Kidney capillary endothelial cell (primary cell): ENCODE measurements around the gene NDE1.
"Not testable (repeated sequence)": the region's sequence is repeated elsewhere in the genome, so short reads cannot be mapped to it uniquely, and the experiment has no call there.

Experiments used
- DNase-seq: peaks from one replicate; pipeline ENCODE4 v3.0.0-alpha.2; 2018; ENCODE audit warnings: low spot score

The NDE1 gene

DNA sequence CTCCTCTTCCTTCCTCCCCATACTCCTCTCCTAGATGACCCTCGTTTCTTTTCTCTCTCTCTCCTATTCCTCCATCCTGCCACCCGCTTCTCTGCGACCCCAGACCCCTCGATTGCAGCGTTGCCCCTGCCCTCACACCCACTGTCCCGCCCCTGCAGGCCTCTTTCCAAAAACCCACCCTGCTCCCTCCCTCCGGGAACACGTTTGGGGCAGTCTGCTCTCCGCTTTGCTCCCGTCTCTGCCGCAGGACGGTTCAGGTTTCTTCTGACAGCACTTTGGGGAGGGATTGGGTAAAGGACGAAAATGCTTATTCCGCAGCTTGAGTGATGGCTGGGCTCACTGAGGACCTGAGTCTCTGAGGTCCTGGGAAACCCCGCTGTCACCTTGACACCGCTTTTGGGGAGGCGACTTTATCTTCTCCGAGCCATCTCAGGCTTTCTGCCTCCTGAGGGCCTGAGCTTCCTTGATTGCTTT is 690 bp downstream of the NDE1 start:
- no peak for DNase-seq

DNA sequence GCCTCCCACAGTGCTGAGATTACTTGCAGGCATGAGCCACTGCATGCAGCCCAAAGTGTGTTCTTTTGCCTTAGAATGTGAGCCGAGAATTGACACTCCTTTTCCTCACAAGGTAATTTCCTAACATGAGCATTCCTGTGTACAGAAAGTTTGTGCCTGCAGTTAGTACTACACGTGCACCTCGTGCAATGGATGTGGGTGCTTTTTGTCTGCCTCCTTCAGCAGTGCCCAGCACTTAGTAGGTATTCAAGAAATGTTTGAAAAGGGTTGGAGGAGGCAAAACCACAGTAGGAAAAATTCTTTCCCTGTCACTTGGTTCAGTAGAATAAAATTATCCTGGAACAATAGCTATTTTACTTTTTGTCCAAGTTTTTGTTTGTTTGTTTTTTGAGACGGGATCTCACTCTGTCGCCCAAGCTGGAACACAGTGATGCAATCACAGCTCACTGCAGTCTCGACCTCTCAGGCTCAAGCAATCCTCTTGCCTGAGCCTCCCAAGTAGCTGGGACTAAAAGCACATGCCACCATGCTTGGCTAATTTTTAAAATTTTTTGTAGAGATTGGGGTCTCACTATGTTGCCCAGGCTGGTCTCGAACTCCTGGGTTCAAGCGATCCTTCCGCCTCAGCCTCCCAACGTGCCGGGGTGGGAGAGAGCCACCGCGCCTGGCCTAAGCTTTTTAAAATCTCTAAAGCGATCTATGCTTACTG is 2.4 kb downstream of the NDE1 start:
- no peak for DNase-seq

GRCh38 chr16:15653227-15653626 is 3.2 kb downstream of the NDE1 start:
- DNase-seq, result no peak

DNA sequence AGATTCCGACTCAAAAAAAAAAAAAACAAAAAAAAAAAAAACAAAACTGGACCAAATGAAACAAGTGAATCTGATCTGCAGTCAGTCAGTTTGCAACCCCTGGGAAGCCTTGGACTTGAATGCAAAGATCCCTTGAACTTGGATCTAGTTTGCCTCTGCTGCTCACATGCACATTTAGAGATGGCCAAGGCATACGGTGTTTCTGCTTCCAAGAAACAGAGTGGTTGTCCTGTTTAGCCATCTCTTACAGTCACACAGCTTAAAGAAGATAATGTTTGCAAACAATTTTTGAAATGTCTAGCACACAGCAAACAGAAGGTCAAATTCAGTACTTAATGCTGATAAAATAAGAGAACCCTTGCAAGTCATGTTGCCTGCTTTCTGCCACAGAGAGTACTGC is 4.5 kb downstream of the NDE1 start:
- no peak for DNase-seq

DNA sequence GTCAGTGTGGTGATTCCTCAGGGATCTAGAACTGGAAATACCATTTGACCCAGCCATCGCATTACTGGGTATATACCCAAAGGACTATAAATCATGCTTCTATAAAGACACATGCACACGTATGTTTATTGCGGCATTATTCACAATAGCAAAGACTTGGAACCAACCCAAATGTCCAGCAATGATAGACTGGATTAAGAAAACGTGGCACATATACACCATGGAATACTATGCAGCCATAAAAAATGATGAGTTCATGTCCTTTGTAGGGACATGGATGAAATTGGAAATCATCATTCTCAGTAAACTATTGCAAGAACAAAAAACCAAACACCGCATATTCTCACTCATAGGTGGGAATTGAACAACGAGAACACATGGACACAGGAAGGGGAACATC is 5.5 kb downstream of the NDE1 start:
- not testable (repeated sequence) for DNase-seq

DNA sequence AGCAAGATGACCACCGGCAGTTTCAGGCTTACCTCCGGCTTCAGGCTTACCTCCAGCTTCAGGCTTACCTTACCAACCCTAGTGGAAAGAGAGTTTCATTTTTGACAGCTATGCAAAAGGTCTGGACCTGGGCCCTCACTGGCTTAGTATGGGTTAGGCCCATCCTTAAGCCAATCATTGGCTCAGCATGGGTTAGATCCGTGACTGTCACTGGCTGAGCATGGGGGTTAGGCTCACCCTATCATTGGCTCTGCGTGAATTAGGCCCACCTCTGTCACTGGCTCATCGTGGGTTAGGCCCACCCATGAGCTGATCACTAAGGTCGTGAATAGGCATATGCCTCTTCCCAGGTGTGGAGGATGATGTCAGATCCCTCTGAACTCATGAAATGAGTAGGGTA is 8.1 kb downstream of the NDE1 start:
- DNase-seq, result no peak

DNA sequence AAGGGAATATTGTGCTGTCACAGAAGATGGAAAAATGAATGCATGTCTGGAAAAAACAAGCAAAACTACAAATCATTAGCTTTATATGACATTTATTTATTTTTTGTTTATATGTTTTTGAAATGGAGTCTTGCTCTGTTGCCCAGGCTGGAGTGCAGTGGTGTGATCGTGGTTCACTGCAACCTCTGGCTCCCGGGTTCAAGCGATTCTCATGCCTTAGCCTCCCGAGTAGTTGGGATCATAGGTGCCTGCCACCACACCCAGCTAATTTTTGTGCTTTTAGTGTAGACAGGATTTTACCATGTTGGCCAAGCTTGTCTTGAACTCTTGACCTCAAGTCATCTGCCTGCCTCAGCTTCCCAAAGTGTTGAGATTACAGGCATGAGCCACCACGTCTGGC is 8.5 kb downstream of the NDE1 start:
- DNase-seq, result no peak

GRCh38 chr16:15660203-15660601 is 10.2 kb downstream of the NDE1 start:
- no peak for DNase-seq

GRCh38 chr16:15665107-15665506 is 15.1 kb downstream of the NDE1 start:
- no peak for DNase-seq

DNA sequence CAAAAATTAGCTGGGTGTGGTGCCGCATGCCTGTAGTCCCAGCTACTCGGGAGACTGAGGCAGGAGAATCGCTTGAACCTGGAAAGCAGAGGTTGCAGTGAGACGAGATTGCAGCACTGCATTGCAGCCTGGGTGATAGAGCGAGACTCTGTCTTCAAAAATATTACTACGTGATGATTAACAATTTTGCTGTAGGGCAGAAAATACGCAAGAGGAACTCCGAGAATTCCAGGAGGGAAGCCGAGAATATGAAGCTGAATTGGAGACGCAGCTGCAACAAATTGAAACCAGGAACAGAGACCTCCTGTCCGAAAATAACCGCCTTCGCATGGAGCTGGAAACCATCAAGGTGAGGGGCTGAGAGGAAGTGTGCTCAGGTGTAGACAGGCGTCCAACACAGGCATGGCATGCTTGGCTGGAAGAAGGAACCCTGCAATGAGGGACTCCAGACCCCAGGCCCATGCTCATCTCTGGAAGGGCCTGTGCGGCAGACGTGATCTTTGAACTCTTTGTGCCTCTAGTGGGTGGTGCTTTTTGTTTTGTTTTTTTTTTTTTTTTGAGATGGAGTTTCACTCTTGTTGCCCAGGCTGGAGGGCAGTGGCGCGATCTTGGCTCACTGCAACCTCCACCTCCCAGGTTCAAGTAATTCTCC is 17.2 kb downstream of the NDE1 start:
- DNase-seq, result no peak

DNA sequence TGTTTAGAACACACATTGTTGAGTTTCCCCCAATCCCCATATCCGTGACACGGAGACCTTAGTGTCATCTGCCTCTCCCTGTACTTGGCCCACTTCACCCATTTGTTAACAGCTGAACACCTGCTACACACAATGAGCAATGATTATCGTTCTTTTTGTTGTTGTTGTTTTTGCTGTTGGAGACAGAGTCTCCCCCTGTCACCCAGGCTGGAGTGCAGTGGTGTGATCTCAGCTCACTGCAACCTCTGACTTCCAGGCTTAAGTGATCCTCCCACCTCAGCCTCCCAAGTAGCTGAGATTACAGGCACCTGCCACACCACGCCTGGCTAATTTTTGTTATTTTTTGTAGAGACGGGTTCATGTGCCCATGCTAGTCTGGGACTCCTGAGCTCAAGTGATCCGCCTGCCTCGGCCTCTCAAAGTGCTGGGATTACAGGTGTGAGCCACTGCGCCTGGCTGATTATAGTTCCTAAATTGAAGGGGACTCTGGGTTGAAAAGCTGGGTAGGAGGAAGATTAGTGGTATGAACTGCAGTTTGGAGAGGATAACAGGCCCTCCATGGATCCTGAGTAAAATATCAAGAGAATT is 21.6 kb downstream of the NDE1 start:
- DNase-seq, result no peak

DNA sequence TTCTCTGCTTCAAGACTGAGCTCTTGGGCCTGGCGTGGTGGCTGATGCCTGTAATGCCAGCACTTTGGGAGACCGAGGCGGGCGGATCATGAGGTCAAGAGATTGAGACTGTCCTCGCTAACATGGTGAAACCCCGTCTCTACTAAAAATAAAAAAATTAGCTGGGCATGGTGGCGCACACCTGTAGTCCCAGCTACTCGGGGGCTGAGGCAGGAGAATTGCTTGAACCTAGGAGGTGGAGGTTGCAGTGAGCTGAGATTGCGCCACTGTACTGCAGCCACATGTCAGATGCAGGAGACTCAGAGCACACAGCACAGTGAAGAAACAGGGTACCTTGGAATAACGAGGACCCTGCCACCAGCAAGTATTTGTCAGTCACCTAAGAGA is 22.1 kb downstream of the NDE1 start:
- not testable (repeated sequence) for DNase-seq

DNA sequence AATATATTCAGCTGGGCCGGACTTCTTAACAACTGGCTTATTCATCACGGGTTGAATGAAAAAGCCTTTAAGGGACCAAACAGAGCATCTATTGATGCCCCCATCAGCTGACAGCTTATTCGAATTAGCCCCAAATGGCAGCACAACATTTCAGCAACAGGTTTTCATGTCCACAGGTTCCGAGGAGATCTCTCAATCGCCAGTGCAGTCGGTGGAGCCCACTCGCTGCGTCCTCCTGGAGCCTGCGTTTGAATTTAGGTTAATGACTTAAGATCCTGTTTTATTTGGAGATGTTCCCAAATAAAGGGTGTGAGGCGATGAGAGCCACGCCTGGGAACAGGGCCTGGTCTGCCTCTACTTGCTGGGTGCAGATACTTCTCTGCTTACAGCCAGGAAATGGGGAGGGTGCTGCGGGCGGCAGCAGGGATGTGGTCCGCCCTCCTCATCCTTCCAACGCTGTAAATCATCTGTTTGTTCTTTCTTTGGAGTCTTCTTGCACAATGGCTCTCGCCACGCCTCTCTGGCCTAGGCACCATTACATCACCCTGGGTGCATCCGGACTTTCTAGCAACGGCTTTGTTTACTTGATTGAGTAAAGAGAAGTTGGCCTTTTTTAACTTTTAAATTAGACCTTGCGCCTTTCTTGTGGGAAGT is 22.6 kb downstream of the NDE1 start:
- DNase-seq, result peak; percentile 84

- DNase-seq, result no peak
These were observed 24.5 kb downstream of the NDE1 start for GRCh38 chr16:15674571-15674970.

- DNase-seq, result no peak
These were observed 26.5 kb downstream of the NDE1 start for GRCh38 chr16:15676506-15676905.

- DNase-seq, result no peak
These were observed 27.4 kb downstream of the NDE1 start for GRCh38 chr16:15677447-15677846.

GRCh38 chr16:15682105-15682570 is 32.1 kb downstream of the NDE1 start:
- DNase-seq, result peak; percentile 63

DNA sequence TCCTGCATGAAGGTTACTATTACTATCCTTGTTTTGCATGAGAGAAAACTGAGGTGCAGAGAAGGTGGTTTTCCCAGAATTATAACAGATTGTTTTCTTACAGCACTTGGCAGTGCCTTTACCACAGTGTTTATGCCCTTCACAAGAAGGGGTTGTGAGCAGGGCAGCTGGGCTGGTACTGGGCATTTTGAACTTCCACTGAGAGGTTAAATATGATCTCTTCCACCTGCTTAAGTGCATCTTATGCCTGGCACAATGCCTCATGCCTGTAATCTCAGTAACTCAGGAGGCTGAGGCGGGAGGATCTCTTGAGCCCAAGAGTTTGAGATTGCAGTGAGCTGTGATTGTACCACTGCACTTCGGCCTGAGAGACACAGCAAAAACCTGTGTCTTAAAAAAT is 36.2 kb downstream of the NDE1 start:
- DNase-seq, result no peak

DNA sequence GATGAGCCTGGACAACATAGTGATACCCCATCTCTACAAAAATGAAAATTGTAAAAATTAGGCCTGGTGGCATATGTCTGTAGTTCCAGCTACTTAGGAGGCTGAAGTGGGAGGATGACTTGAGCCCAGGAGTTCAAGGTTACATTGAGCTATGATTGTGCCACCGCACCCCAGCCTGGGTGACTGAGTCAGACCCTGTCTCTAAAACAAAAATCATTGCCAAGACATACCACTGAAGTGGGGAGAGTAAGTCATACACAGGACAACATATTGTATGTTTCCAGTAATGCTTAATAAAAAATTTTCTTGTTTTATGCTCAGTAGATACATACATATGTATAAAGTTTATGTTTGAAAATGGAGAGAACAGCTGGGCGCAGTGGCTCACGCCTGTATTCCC is 39.2 kb downstream of the NDE1 start:
- DNase-seq, result no peak

- DNase-seq, result no peak
These were observed 40.3 kb downstream of the NDE1 start for GRCh38 chr16:15690296-15690695.

DNA sequence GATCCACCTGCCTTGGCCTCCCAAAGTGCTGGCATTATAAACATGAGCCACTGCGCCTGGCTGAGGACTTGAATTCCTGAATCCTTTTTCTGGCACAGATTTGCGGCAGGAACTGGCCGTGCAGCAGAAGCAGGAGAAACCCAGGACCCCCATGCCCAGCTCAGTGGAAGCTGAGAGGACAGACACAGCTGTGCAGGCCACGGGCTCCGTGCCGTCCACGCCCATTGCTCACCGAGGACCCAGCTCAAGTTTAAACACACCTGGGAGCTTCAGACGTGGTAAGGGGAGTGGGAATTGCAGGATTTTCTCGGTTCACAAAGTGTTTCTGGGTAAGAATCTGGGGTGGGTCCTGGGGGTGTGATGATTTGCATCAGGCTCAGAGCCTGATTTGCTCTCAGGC is 41.0 kb downstream of the NDE1 start:
- DNase-seq, result no peak

GRCh38 chr16:15692508-15692907 is 42.5 kb downstream of the NDE1 start:
- not testable (repeated sequence) for DNase-seq

GRCh38 chr16:15694499-15694898 is 44.5 kb downstream of the NDE1 start:
- DNase-seq, result no peak
